ENCODE measurements around the gene GALC. TPM values are rescaled to one million over a fixed set of nuclear protein-coding genes. Genes with fewer than 3 reads are reported as not detected.

The GALC gene
- total RNA-seq, 3 donors from 2014 or later: 30.8 to 39.8 (median 37.3) TPM

GRCh38 chr14:87894920-87895319 is 98.1 kb downstream of the GALC start:
- Histone ChIP-seq H3K4me3 (no peak overlapping the region), H3K27me3 (no peaks in the 10 kb centered on the region), H3K9me3 (no peaks in the 10 kb centered on the region), H3K27ac (no peak overlapping the region), H3K36me3 (no peaks in the 10 kb centered on the region), H3K4me1 (no peaks in the 10 kb centered on the region)
- intact Hi-C loops (cut with DNase I; ENCODE audit: low total_unique reads): no loop called here
- DNase-seq (ENCODE audit: low spot score in 2 of 2): no peak
- TF ChIP-seq POLR2AphosphoS5 (IDR thresholded peaks at IDR 0.05) (no peak), CTCF (IDR thresholded peaks at IDR 0.05) (no peak), POLR2A (IDR thresholded peaks at IDR 0.05) (no peak)

GRCh38 chr14:87892763-87893162 is 100.2 kb downstream of the GALC start:
- Histone ChIP-seq H3K9me3 (no peaks in the 10 kb centered on the region), H3K27ac (no peak overlapping the region), H3K4me3 (no peak overlapping the region), H3K36me3 (no peaks in the 10 kb centered on the region), H3K4me1 (no peaks in the 10 kb centered on the region), H3K27me3 (no peaks in the 10 kb centered on the region)
- no peak for DNase-seq (ENCODE audit: low spot score in 2 of 2)
- TF ChIP-seq POLR2AphosphoS5 (IDR thresholded peaks at IDR 0.05): no peak
- TF ChIP-seq CTCF (IDR thresholded peaks at IDR 0.05): no peak
- no peak for TF ChIP-seq POLR2A (IDR thresholded peaks at IDR 0.05)
- intact Hi-C loops (cut with DNase I; ENCODE audit: low total_unique reads): no loop called here

DNA sequence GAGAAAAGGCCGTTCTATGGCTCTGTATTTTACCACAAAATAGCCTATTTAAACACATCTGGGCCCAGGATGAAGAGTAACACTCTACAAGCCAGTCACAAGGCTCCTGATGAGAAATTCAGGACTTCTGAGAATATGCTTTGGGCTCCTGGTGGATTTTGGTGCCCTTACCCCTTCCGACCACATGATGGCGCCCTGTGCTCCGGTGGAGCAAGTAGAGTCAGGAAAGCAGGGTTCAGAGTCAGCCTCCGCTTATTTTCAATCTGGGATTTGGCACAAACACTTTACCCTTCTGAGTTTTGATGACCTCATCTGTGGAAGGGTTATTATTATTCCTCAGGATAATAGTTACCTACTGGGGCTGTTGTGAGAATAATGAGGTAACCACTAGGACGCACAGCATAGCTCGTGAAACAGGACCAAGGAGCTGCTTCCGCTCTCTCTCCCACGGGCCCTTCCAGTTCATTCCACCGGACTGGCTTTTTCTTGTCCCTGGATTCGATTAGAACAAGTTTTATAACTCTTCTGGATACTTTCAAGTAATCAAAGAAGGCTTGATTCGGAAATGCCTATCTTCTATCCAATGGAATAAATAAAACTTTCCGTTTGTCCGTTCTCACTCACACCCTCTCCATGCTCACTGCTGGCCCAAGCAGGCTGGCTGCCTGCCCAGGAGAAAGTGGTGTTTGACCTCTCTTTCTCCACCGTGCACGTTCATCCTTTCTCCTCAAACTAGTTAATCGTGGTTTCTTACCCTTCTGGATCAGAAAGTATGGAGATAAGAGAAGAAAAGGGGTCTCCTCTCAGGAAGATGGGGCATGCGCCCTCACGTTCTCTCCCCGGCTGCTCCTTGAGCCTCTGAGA is 104.6 kb downstream of the GALC start:
- H3K27me3 ChIP-seq: no peaks in the 10 kb centered on the region
- intact Hi-C loops (cut with DNase I; ENCODE audit: low total_unique reads): no loop called here
- no peaks in the 10 kb centered on the region for H3K4me1 ChIP-seq
- H3K4me3 ChIP-seq: no peak overlapping the region
- H3K9me3 ChIP-seq: no peaks in the 10 kb centered on the region
- no peak for DNase-seq (ENCODE audit: low spot score in 2 of 2)
- TF ChIP-seq CTCF (IDR thresholded peaks at IDR 0.05) (no peak), POLR2A (IDR thresholded peaks at IDR 0.05) (no peak), POLR2AphosphoS5 (IDR thresholded peaks at IDR 0.05) (no peak)
- H3K27ac ChIP-seq: no peak overlapping the region
- no peaks in the 10 kb centered on the region for H3K36me3 ChIP-seq

DNA sequence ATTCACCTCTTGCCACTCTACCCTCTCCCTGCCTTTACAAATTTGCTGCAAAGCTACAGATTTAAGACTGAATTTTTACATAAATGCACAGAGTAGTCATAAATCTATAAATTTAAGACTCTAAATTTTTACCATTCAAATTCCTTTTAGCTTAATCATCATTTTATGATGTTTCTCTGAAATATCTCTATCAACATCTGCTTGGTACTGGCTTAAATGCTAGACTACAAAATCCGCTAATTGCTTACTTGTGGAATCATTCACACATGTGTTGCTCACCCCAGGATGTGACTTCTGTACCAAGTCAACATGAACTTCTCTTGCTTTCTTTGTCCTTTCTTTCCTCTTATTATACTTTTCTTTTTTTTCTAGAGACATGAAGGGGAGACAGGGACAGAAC is 109.2 kb downstream of the GALC start:
- Histone ChIP-seq H3K27ac (no peak overlapping the region), H3K9me3 (no peaks in the 10 kb centered on the region), H3K4me1 (no peaks in the 10 kb centered on the region), H3K4me3 (no peak overlapping the region), H3K36me3 (no peaks in the 10 kb centered on the region), H3K27me3 (no peaks in the 10 kb centered on the region)
- intact Hi-C loops (cut with DNase I; ENCODE audit: low total_unique reads): no loop called here
- no peak for DNase-seq (ENCODE audit: low spot score in 2 of 2)
- TF ChIP-seq POLR2AphosphoS5 (IDR thresholded peaks at IDR 0.05) (no peak), CTCF (IDR thresholded peaks at IDR 0.05) (no peak), POLR2A (IDR thresholded peaks at IDR 0.05) (no peak)

Other genes with a start within 250 kb of the GALC start
- 1 to 10 TPM; 1.0 to 2.3 (median 1.1) TPM for gene GPR65, start 12.0 kb upstream of the GALC start, total RNA-seq